Mesenteric fat pad (tissue), 1 donor: ENCODE results near the gene POLE4. TPM values are rescaled to one million over a fixed set of nuclear protein-coding genes. Genes with fewer than 3 reads are reported as not detected.

Source experiments
- DNase-seq: peaks from one replicate; pipeline ENCODE4 v3.0.0-alpha.2; 2020; ENCODE audit warnings: low spot score
- long read RNA-seq: library from polyadenylated mRNA; unstranded; transcript quantifications from one replicate; pipeline ENCODE4 v2.0.0, GENCODE V29; 2020
- total RNA-seq: library from RNA; stranded (reverse); fragmentation: NEBNext Ultra II Directional; extraction: Animal tissue kit (Norgen Biotek cat#: 25700); gene quantifications from one replicate; pipeline ENCODE4 v1.2.1, GENCODE V29; 2021
- donor health status: DM: yes; HTN: yes; CAD: no.

The POLE4 gene, protein sequence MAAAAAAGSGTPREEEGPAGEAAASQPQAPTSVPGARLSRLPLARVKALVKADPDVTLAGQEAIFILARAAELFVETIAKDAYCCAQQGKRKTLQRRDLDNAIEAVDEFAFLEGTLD
- total RNA-seq = 66.4 TPM
- long read RNA-seq, transcript POLE4-205 (4 exons, 1,248 nt) = major isoform, 7 of 10 reads
- long read RNA-seq, partial matches to known transcripts = 0 of 10 reads
- long read RNA-seq, other reads (novel, unspliced or antisense) = 3 of 10 reads

DNA sequence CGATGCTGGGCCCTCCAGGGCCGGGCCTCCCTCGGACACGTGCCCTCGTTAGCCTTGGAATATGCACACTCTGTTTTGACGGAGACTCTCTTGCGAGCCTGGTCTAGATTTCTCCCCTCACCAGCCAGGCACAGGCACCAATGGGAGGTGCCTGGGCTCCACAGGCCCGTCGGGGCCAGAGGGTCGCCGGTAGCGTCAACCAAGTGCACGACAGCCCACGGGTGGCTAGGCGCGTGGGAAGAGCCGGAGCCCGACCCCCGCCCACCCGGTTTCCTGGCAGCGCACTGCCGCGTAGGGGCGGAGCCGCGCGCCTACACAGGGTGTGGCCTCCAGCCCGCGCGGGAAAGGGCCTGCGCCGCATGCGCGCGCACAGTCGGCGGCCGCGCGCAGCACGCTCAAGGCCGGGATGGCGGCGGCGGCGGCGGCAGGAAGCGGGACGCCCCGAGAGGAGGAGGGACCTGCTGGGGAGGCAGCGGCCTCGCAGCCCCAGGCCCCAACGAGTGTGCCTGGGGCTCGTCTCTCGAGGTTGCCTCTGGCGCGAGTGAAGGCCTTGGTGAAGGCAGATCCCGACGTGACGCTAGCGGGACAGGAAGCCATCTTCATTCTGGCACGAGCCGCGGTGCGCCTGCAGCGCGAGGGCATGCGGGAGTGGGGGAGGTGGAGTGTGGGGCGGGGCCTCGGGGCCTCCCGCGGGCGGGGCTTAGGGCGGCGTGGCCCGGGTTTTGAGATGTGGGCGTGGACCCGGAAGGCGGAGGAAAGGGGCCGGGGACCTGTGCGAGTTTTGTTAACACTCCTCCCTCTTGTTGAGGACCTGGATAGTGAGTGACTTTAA lies at the start of gene POLE4:
Gene POLE4 (plus strand): TSS at position 370 of the 832 bp plus-strand sequence. CDS start 37 bp downstream, at position 407.
- DNase-seq = peak; percentile 98

DNA sequence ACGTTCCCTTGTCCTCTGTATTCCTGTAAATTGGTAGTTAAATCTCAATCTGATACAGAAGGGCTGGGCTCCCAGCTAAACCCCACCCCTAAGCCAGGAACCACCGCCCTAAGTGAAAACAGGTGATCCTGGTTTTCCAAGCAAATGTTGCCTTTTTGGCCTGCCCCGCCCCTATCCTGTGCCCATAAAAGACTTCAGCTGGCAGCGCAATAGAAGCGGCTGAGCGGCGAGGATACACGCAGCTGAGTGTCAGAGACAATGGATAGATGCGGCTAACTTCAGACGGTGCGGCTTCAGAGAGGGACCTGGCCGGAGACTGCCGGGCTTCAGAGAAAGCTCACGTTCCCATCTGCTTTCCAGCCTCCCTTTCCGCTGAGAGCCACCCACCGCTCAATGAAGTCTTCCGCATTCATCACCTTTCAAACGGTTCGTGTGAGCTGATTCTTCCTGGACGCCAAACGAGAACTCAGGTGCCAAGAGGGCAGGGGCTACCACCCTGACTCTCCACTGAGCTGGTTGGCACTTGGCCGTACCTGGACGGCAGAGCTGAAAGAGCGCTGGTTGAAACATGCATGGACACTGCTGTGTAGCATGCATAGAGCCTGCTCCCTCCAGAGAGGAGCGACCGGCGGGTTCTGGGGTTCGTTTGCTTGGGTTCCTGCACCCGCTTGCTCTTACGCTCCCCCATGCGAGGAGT lies 49.5 kb upstream of the POLE4 start:
- DNase-seq = no peak

DNA sequence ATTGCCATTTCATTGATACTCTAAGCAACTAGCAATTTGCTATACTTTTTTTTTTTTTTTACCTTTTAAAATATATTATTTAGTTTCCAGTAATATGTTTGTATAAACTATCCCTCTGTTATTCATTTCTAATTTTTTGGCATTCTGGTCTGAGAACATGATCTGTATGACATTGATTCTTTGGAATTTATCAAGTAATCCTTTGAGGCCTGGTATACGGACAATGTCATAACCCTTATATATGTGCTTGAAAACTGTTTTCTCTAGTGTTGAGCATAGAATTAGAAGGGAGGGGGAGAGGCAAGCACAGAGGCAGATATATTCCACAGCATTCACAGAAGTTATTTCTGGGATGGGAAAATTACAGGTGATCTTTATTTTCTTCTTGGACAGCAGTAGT lies 48.2 kb upstream of the POLE4 start:
- no peak for DNase-seq

DNA sequence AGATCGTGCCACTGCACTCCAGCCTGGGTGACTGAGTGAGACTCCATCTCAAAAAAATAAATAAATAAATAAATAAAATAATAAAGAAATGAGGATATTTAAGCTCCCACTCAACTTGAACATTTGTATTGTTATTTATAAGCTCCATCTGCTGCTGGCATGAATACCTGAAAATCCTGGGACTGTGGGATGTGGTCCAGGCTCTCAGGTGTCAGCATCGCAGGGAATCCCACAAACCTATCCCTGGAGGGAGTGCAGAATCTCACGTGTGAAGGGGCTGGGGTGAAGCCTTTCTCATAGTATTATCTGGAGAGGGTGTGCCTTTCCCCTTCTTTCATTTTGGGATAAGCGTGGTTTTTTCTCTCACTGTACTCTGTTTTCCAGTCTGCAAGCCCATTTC lies 47.4 kb upstream of the POLE4 start:
- no peak for DNase-seq

DNA sequence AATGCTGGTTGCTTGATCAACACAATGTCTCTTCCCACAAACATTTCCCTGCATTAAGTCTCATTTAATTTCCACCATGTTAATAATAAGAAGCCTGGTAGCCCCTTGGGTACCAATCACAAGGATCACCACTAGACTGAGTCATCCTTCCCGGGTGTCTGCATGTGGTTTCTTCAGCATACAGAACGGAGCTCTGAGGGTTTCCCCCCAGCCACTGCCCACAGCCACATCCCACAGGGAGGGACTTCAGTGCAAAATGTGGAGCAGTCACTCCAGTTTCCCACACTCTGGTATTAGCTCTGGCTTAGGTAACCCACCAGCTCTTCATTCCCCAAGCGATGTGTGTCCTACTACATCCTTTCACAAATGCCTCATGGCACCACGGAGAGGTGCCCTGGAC lies 42.7 kb upstream of the POLE4 start:
- no peak for DNase-seq

DNA sequence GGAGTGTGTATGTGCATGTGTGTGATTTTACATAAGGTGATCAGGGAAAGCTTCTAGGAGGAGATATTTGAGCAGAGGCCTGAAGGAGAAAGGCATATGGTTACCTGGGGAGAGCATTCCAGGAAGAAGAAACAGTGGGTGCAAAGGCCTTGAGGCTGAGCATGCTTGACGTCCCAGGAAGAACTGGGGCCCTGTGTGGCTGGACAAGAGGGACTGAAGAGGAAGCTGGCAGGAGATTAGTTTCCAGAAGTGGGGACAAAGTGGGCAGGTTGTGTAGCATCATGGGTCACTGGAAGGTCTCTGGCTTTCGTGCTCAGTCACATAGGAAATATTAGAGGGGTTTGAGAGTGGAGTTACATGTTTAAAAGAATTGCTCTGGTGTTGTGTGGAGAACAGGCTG lies 42.0 kb upstream of the POLE4 start:
- no peak for DNase-seq

DNA sequence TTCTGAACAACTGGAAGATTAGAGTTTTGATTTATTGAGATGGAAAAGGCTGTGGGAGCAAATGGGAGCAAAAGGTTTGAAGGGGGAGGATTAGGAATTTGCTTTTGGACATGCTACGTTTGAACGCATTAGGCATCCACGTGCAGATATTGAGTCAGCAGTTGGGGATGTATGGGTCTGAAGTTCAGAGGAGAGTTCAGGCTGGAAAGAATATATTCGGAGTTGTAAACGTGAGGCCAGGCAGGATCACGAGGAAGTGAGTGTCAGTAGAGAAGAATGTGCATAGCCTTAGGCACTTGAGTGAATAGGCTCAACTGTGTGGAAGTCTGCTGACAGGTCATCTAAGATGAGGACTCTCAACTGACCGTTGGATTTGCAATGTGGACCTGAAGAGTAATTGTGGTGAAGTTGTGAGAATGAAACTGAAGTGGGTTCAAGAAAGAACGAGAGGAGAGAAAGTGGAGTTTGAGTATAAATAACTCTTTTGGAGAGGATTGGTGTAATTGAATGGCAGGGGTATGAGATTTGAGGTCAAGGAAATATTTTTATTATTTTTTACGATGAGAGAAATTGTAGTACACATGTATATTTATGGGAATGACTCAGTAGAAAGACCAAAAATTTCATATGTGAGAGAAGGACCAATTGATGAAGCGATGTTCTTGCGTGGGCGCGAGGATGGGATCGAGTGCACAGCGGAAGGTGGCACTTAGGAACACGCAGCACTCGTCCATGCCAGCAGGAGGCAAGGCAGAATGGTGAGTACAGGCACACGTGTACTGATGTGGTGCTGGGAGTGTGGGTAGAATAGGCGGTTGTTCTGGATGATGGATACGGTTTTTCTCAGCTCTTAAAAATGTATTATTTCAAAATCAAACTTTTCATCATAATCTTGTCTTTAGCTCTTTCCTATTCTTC lies 40.5 kb upstream of the POLE4 start:
- DNase-seq = no peak

DNA sequence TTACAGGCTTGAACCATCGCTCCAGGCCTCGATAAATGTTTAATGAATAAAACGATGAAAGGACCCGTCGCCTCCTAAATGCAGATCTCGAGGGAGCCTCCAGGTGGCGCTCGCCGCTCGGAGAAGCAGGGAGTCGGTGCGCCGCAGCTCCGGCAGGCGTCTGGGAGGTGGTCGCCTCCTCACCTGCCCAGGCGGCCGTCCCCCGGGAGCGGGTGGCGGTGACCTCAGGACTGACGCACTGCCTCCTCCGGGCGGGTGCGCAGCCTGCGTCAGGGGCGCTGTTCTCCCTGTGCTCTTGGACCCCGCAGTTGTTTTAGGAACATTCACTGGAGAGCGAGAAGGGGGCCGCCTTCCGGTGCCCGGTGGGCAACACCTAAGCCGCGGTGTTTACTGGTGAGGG lies 38.6 kb upstream of the POLE4 start:
- DNase-seq = peak; percentile 93

DNA sequence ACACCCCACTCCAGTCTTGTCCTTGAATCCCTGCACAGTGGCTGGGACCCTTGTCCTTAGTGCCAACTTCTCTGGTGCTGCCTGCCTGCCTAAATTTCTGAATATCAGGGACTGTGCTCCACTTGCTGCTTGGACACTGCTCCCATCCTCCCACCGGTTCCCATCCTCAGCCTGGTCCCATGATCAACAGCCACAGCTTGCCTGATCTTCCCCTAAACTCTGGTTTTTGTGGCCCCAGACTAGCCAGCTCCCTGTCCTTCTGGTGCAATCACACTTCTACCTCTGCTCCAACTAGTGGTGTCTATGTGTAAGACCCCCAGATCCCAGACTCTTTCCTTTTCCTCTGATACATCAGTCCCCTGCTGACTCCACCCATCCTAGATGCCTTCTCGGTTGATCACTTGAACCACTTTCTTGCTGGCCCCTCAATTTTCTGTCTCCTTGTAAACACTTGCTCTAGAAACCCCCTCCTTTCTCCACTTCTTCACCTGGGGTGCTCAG lies 37.2 kb upstream of the POLE4 start:
- DNase-seq = no peak

DNA sequence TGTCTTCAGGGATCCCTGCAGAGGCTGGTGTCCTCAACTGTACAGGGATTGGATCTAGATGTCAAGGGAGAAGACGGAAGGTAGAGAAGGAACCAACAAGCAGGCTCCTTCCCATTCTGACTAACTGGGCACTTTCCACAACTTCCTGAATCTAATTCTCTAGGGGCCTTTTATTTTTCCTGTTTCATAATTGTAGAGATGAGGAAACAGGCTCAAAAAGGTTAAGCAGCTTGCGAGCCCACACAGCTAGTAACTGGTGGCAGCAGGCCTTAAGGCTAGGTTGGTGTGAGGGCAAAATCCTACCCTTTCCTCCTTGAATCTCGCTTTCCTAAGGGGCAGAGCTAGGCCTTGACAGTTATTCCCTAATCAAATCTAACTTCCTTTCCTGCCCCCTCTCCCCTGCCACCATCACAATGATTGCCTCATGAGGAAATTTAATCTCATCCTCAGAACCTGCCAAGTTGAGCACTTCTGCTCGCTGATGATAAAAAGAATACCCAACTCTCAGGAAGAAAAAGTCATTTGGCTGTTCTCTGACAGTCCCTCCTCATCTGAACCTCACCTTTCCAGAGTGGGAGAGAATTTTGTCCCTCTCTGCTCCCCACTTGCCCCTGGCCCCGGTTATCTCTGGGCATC lies 35.7 kb upstream of the POLE4 start:
- DNase-seq = no peak

DNA sequence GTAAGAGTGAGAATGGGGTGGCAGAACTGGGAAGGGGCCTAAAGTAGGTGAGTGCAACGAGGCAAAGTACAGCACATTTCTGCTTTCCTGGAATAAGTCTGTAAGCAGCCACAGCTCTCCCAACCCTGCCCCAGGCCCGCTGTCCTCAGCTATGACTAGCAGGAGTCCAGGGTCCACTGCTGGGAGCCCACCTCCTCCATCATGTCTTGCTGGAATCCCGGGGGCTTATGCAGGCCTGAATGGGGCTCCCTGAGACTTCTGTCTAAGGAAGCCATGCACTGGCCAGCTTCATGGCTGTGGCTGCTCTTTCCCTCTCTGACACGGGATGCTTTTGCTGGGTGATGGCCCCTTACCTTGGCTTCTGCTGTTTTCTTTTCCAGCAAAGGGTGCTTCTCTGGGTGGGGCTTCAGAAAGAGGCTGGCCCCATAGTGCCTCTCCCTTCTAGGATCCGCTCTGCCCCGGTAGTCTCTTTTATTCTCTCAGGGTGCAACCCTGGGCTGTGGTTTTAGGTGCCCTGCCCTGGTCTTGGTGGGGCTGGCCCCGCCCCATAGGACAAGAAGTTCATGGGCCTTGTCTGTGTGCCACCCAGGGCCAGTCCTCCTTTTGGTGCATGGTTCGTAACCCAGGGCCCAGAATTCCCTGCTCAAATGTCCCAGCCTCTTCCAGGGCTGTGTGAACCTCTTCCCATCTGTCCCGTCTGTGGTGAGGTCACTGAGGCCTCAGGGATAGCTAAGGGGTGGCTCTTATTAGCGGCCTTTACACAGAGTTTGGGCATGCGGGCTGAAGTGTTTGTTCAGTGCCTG lies 33.8 kb upstream of the POLE4 start:
- DNase-seq = no peak

DNA sequence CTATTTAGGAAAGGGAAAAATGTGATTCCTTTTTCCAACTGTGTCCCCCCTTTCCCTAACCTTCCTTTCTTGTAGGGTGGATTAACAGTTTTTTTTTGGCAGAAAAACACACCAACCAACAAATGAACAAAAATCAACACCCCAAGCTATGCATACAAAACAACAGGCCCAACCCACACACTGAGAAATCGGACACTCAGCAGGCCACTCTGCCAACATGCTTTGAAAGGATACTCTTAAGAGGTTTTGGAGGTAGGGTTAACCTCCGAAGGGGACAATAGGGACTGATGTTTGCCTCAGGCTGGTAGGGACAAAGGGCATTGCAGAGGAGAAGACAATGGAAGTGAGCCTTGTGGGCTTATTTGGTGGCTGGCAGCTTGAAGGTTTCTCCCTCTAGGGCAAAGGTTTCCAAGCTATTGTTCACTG lies 33.1 kb upstream of the POLE4 start:
- DNase-seq = no peak

DNA sequence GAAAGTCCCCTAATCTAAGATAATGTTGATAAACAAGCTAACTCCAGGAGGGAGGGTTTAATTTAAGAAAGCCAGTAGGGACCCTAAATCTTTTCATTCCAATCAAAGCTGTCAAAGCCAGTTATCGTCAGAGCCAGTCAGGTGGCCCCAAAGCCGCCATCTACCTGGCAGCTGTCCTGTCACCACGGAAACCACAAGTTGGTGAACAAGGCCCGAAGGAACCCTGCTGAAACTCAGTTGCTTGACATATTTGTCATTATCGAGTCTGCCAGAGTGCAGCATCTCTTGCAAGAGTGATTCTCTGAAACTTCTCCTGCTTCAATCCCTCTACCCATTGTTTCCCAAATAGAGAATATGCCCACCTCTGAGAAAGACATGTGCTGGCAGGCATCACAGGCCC lies 30.8 kb upstream of the POLE4 start:
- no peak for DNase-seq

DNA sequence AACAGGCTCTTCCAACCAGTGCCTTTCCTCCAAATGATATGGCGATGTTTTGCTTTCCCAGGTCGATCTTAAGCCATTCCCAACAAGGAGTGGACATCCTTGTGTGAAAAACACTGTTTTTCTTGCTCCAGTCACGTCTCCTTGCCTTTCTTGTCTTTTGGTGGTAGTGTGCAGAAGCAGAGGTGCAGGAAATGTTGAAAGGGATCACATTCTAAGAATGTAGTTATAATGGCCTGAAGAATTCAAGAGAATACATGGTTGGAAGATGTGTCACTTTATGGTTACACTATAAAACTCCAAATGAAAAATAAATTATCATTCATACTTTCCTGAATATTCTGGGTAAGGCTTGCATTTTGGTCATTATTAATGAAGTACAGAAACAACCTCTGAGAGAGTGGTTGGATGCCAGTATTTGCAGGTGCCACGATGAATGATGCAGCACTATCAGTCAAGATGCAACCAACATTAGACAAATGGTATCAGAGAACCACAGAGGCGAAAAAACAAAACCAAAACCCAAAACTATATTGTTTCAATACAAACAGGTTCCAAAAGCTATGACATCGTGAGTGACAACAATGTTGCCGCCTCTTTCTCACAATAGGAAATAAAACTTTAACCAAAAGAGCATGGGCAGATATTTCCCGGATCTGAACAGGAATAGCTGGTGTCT lies 27.5 kb upstream of the POLE4 start:
- no peak for DNase-seq

DNA sequence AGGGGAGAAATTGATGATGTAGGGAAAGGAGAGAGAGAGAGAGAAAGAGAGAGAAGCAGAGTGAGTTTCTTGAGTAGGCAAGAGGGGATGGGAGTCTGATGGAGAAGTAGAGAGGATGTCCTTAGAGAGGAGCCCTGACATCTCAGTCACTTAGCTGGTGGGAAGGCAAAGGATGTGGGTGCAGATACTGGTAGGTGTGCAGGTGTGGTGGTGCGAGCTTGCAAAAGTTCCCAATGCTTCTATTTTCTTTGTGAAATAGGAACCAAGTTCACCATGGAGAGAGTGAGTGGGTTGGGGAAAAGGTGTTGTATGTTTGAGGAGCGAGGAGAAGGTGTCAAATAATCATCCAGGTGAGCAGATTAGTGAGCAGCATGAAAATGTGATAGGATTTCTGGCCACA lies 26.5 kb upstream of the POLE4 start:
- DNase-seq = no peak

DNA sequence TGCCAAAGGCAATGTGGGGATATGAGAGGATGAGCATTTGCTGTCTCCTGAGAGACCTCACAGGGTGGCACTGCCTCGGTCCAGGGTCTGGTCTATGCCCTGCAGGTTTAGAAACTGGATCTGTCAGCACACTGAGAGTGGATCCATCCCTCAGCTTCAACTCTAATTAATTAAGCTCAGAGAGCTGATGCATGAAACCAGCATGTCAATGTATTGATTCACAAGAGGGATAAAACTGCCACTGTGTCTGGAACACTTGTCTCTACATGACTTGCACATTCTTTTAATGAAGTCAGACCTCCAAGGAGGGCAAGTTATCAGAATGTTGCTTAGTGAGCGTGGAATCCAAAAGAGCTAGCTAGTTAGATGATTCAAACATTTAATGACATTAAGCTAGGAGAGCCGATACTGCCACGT lies 22.5 kb upstream of the POLE4 start:
- DNase-seq = no peak

DNA sequence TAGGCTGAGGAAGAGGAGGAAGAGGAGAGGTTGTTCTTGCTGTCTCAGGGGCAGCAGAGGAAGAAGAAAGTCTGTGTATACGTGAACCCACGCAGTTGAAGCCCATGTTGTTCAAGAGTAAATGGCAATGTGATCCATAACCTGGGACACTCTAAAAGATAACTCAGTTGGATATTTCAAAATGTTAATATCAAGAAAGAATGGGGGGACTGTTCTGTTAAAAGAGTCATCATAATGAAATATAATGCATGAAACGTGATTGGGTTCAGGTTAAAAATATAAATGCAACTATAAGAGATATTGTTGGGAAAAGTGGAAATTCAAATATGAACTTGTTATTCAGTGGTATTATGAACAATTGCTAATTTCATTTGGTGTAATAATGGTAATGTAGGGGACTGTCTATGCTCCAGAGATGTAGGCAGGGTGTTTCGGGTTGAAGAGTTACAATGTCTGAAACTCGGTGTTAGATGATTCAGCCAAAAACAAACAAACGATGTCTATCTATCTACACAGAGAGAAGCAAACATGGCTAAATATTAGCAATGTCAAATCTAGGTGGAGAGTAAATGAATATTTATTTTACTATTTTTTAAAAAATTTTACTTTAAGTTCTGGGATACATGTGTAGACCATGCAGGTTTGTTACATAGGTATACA lies 21.1 kb upstream of the POLE4 start:
- no peak for DNase-seq

DNA sequence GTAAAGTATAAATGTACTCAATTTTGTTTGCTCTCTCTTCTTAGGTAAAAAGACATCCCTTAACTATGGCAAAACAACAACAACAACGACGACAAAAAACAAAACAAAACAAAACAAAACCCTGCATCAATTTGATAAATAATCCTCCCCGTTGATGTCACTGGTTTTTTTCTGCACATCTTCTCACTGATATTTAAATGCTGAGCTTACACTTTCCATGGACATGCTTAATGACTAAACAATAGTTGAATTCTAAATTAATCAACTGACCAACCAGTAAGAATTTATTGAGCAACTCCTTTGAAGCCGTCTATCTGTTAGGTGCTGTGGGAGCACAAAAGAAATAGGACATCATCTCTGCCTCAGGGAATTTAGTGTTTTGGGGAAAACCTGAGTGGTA lies 20.2 kb upstream of the POLE4 start:
- DNase-seq = no peak
